Left lung (tissue), 10 donors: ENCODE results near the gene IGFL2. TPM values are rescaled to one million over a fixed set of nuclear protein-coding genes. Genes with fewer than 3 reads are reported as not detected.

Experiments
- ATAC-seq: fragments of 200-7000 bp; cut with Tn5 transposase; one replicate; pipeline ENCODE4 v1.9.1; 2020; ENCODE audit warnings: moderate library complexity
- DNase-seq, 4 donors: peaks; one replicate each; pipeline ENCODE4 v3.0.0-alpha.2; 2013 to 2020
- H3K27ac ChIP-seq, 2 donors: fragments of 200-600 bp; sonication (generic) in 1 of 2; one replicate each; pipeline versions ENCODE4 v1.5.0 to v1.8.0; 2020 to 2021
- H3K27me3 ChIP-seq, 2 donors: fragments of 200-600 bp; sonication (generic) in 1 of 2; one replicate each; pipeline versions ENCODE4 v1.5.0 to v1.8.0; 2020 to 2021
- H3K36me3 ChIP-seq, 2 donors: fragments of 200-600 bp; sonication (generic) in 1 of 2; one replicate each; pipeline versions ENCODE4 v1.5.0 to v1.8.0; 2020 to 2021
- H3K4me1 ChIP-seq, 2 donors: fragments of 200-600 bp; one replicate each; pipeline ENCODE4 v1.8.0; 2021
- H3K4me3 ChIP-seq, 2 donors: fragments of 200-600 bp; sonication (generic) in 1 of 2; one replicate each; pipeline versions ENCODE4 v1.5.0 to v1.8.0; 2020 to 2021; ENCODE audit warnings: mild to moderate bottlenecking in 1 of 2
- H3K9me3 ChIP-seq, 2 donors: fragments of 200-600 bp; sonication (generic) in 1 of 2; one replicate each; pipeline versions ENCODE4 v1.5.0 to v1.8.0; 2020 to 2021
- CTCF ChIP-seq, 2 donors: fragments of 200-600 bp; sonication (generic) in 1 of 2; IDR thresholded peaks; one replicate each; pipeline versions ENCODE4 v1.5.0 to v1.8.0; 2021; ENCODE audit warnings: antibody characterized with exemption in 2 of 2
- intact Hi-C, 2 donors: fragments of 100-400 bp; cut with DNase I; formaldehyde crosslinking; loops; one replicate each; pipeline versions ENCODE4 v1.11.2 to v1.14.2; 2022
- polyA plus RNA-seq, 6 donors: library from polyadenylated mRNA; unstranded; fragments of 120-200 nt; gene quantifications; one replicate each; pipeline ENCODE4 v1.2.1, GENCODE V29; 2013; ENCODE audit not compliant: insufficient read length in 6 of 6
- total RNA-seq, 2 donors: library from RNA; stranded (reverse); fragmentation: NEBNext Ultra II Directional; extraction: Animal tissue kit (Norgen Biotek cat#: 25700); gene quantifications; one replicate each; pipeline ENCODE4 v1.2.1, GENCODE V29; 2021
- donor health status: DM: no; HTN: yes; CAD: no.
- donor health status: DM: no; HTN: no; CAD: no.

Gene IGFL2
- total and polyA plus RNA-seq, 8 donors: 0.28 to 1.8 (median 1.3) TPM; not detected in 1

- Histone ChIP-seq H3K9me3 (peaks cover 0 to 9% of the 10 kb centered on the region in 2 donors), H3K27me3 (peaks cover 0 to 4% of the 10 kb centered on the region in 2 donors), H3K27ac (no peak overlapping the region), H3K36me3 (no peaks in the 10 kb centered on the region), H3K4me3 (no peak overlapping the region), H3K4me1 (no peaks in the 10 kb centered on the region)
- DNase-seq (no peak), ATAC-seq (no peak)
- TF ChIP-seq CTCF (IDR thresholded peaks at IDR 0.05): no peak
- intact Hi-C loops: no loop called here
Observed at GRCh38 chr19:46162731-46163130, 14.7 kb downstream of the IGFL2 start.

DNA sequence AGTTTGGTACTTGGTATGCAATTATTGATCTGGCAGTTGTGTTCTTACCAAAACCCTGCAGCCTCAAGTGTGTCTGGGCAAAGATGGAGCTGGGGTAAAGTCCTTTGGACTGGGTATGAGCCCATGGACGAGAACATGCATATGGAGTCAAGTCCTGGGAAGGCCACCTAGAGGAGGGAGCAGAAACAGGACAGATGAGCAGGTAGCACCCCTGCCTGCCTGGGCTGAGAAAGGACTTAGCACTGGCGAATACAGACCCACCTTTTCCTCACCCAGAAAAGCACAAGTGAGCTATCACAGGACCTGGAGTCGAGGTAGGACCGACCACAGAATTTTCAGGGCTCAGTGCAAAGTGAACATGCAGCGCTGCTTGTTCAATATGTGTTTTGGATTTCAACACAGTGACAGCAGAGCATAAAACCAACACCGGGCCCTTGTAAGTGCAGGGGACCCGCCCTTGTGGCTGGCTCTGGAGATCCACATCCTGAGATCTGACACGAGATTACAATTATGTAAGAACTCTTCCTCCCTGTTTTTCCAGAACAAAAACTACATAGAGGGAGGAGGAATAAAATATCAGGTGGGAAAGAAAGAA is 25.9 kb downstream of the IGFL2 start:
- H3K27ac ChIP-seq: no peak overlapping the region
- H3K4me1 ChIP-seq: no peaks in the 10 kb centered on the region
- ATAC-seq: no peak
- peaks cover 0 to 8% of the 10 kb centered on the region in 2 donors for H3K9me3 ChIP-seq
- H3K4me3 ChIP-seq: no peak overlapping the region
- no peak for TF ChIP-seq CTCF (IDR thresholded peaks at IDR 0.05)
- intact Hi-C loops: no loop called here
- H3K27me3 ChIP-seq: peaks cover 0 to 45% of the 10 kb centered on the region in 2 donors
- H3K36me3 ChIP-seq: no peaks in the 10 kb centered on the region
- DNase-seq: no peak

GRCh38 chr19:46176116-46176860 is 28.2 kb downstream of the IGFL2 start:
- ATAC-seq: no peak

GRCh38 chr19:46179076-46179759 is 31.2 kb downstream of the IGFL2 start:
- H3K4me1 ChIP-seq: no peaks in the 10 kb centered on the region
- intact Hi-C loops: no loop called here
- DNase-seq (no peak), ATAC-seq (no peak)
- no peak overlapping the region for H3K27ac ChIP-seq
- no peak overlapping the region for H3K4me3 ChIP-seq
- H3K36me3 ChIP-seq: no peaks in the 10 kb centered on the region
- H3K9me3 ChIP-seq: no peaks in the 10 kb centered on the region
- peaks cover 0 to 40% of the 10 kb centered on the region in 2 donors for H3K27me3 ChIP-seq
- TF ChIP-seq CTCF (IDR thresholded peaks at IDR 0.05): no peak

More at GRCh38 chr19:46176116-46176860, 28.2 kb downstream of the IGFL2 start:
- peaks cover 0 to 1% of the 10 kb centered on the region in 2 donors for H3K9me3 ChIP-seq
- H3K27ac ChIP-seq: no peak overlapping the region
- H3K4me3 ChIP-seq: no peak overlapping the region
- H3K4me1 ChIP-seq: no peaks in the 10 kb centered on the region
- intact Hi-C loops: no loop called here
- no peak for TF ChIP-seq CTCF (IDR thresholded peaks at IDR 0.05)
- H3K27me3 ChIP-seq: peaks cover 0 to 51% of the 10 kb centered on the region in 2 donors
- H3K36me3 ChIP-seq: no peaks in the 10 kb centered on the region
- no peak for DNase-seq
